Heart left ventricle (tissue), 13 donors: ENCODE data around the gene IL22.

Experiments
- CTCF ChIP-seq, 12 donors: fragments of 200-600 bp; sonication (generic) in 4 of 12; IDR thresholded peaks; one replicate each; pipeline versions ENCODE4 v1.5.0 to v1.8.0; 2018 to 2022; ENCODE audit warnings: antibody characterized with exemption in 12 of 12, mild to moderate bottlenecking in 5 of 12
- POLR2A ChIP-seq, 2 donors: fragments of 450-650 bp; IDR thresholded peaks; one replicate each; pipeline ENCODE4 v1.6.1; 2017; ENCODE audit warnings: antibody characterized with exemption in 2 of 2, mild to moderate bottlenecking in 2 of 2, moderate library complexity in 2 of 2
- donor health status: ischemic (EF 13 %, LVEDD 7.1; RV severe dilation, severe dysfunction).
- donor health status: DM: no; HTN: yes; CAD: no.
- donor health status: DM: no; HTN: no; CAD: no.
- donor health status: ischemic (EF 25% LVEDD 6.9; RV normal size, moderate dysfunction).
- donor health status: ischemic (EF 25% LVEDD 5.7; RV mildly dilated, moderate dysfunction).
- donor health status: ischemic (EF 35%, LVEDD 5.7; RV mildly dilated, moderate dysfunction).
- donor health status: nonischemic (EF 11% LVEDD 7.7; RV severe dilation, severe dysfunction).
- donor health status: DM: yes; HTN: yes; CAD: no.
- donor health status: PGD.
- donor health status: ischemic (EF 29% LVEDD 5.4; RV normal size, mild dysfunction).
- donor health status: nonischemic (EF 23%, LVEDD 6.1; RV moderate dilation, normal function).

- TF ChIP-seq CTCF (IDR thresholded peaks at IDR 0.05) (no peak), POLR2A (IDR thresholded peaks at IDR 0.05) (no peak)
These were observed 14.0 kb downstream of the IL22 start for GRCh38 chr12:68239309-68239982.
